HL-60/S4 treated with retinoic acid at 250 ng/mL for 4 days and 3 days (cell line): Measurements from ENCODE around the gene ULK4.

ENCODE experiments used
- in situ Hi-C: fragments of 300-500 bp; cut with MboI; formaldehyde crosslinking; loops from 2 replicates; pipeline ENCODE4 v1.7.0; 2022; ENCODE audit warnings: low sequenced_read_pairs

Gene ULK4

GRCh38 chr3:41241800-41242571 lies 719.9 kb downstream of the ULK4 start:
- in situ Hi-C loops, result no loop called here

GRCh38 chr3:41241161-41241560 lies 720.7 kb downstream of the ULK4 start:
- in situ Hi-C loops, result no loop called here

- in situ Hi-C loops, result no loop called here
Measured at GRCh38 chr3:41239587-41239986, 722.3 kb downstream of the ULK4 start.

- in situ Hi-C loops, result no loop called here
Measured at GRCh38 chr3:41237907-41238306, 724.0 kb downstream of the ULK4 start.

- in situ Hi-C loops, result no loop called here
Measured at GRCh38 chr3:41236228-41236627, 725.7 kb downstream of the ULK4 start.

GRCh38 chr3:41234823-41235721 lies 726.8 kb downstream of the ULK4 start:
- in situ Hi-C loops, result no loop called here

- in situ Hi-C loops, result no loop called here
Measured at GRCh38 chr3:41224120-41224806, 737.6 kb downstream of the ULK4 start.

- in situ Hi-C loops, result no loop called here
Measured at GRCh38 chr3:41223691-41224090, 738.2 kb downstream of the ULK4 start.

- in situ Hi-C loops, result no loop called here
Measured at GRCh38 chr3:41223078-41223477, 738.8 kb downstream of the ULK4 start.

- in situ Hi-C loops, result no loop called here
Measured at GRCh38 chr3:41222501-41222900, 739.4 kb downstream of the ULK4 start.

GRCh38 chr3:41222012-41222411 lies 739.9 kb downstream of the ULK4 start:
- in situ Hi-C loops, result no loop called here

- in situ Hi-C loops, result no loop called here
Measured at GRCh38 chr3:41220906-41221677, 740.8 kb downstream of the ULK4 start.

GRCh38 chr3:41219424-41219823 lies 742.5 kb downstream of the ULK4 start:
- in situ Hi-C loops, result no loop called here

- in situ Hi-C loops, result no loop called here
Measured at GRCh38 chr3:41216993-41217392, 744.9 kb downstream of the ULK4 start.

- in situ Hi-C loops, result no loop called here
Measured at GRCh38 chr3:41216422-41216821, 745.5 kb downstream of the ULK4 start.

GRCh38 chr3:41213588-41213987 lies 748.3 kb downstream of the ULK4 start:
- in situ Hi-C loops, result no loop called here

GRCh38 chr3:41212088-41212487 lies 749.8 kb downstream of the ULK4 start:
- in situ Hi-C loops, result no loop called here

- in situ Hi-C loops, result no loop called here
Measured at GRCh38 chr3:41210966-41211365, 750.9 kb downstream of the ULK4 start.

- in situ Hi-C loops, result no loop called here
Measured at GRCh38 chr3:41209646-41210045, 752.3 kb downstream of the ULK4 start.

- in situ Hi-C loops, result no loop called here
Measured at GRCh38 chr3:41208507-41209220, 753.2 kb downstream of the ULK4 start.
